ENCODE data around the gene CIPC. TPM values are rescaled to one million over a fixed set of nuclear protein-coding genes. Genes with fewer than 3 reads are reported as not detected.

Gene CIPC
- total RNA-seq, 1 donor from 2014 or later: 45.9 TPM

DNA sequence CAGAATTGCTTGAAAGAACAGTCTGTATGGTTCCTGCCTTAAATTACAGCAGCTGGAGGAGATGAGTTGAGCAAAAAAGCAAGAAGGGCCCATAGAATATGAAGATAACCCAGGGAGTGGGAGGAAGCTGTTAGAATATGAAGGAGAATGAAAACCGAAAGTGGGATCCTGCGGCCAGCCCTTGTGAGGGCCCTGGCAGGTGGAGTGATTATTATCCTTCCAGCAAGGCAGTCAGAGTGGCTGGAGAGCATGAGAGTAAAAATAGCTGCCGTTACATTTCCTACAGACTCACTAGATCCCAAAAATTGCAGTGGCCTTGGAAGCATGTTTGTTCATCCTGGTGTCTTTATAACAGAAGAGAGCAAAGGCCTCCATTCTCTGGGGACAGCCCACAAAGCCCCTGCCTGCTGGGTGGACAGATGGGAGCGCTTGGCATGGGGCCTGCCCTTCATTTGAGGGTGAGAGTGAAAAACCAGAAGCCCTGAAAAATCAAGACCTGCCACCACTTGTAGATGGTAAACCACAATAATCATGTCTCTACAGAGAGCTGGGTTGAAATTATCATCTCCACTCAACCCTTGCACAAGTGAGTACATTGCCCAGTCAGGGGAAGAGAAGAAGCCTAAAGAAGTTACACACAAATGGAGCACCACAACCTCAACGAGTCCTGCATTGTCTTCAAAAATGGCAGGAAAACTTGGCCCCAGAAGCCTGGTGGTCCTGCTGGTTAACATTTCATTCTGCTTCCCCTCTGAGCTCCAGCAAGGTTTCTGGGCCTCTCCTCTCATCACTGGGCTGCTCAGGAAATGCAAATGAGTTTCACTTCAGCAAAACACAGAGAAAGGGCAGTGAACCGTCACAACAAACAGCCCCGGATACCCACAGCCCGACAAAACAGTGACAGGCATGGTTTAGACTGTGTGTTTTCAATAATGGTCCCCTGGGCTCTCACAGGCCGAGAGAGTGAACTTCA, 23.0 kb downstream of the CIPC start:
- intact Hi-C loops (cut with DNase I): no loop called here
- no peak for DNase-seq (ENCODE audit: low spot score)

GRCh38 chr14:77122526-77123125, 24.6 kb downstream of the CIPC start:
- intact Hi-C loops (cut with DNase I): no loop called here
- DNase-seq (ENCODE audit: low spot score): no peak

DNA sequence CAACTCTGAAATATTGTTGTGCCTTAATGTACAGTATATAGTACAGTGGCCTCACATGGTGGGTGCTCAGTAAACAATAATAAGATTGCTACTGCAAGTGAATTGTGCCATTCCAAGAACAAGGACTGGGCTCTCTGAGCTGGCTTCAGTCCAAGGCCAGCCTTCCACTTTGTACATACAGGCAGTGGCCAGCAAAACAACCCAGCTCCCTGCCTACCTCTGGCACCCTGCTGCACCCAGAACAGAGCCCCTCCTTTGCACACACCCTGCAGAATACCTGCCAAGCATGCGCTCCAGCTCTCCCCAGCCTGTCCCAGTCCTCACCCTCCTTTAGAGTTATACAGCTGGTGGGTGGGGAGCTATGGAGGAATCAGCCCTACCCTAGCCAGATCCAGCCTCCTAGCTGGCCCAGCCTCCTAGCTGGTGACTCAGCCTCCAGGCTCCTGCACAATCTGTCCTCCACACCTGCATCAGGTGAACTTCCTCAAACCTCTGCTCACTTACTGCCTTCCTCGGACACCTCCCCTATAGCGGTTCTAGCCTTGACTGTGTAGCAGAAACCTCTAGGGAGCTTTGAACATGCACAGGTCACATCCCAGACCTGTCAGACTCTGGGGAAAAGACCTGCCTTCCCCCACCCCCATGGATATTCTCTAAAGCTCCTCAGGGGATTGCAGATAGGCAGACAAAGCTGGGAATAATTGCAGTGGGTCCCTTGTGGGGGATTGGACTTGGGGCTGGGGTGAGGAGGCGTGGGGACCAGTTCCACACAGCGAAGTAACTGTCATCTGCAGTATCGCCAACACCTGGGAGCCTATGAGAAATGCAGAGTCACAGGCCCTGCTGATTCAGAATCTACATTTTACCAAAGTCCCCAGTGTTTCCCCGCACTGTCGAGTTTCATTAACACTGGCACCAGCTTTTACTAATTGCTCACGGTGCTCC, 25.6 kb downstream of the CIPC start:
- intact Hi-C loops (cut with DNase I): loop anchor here (2.0 kb wide), 1 partner anchor 53 kb away; no protein-coding TSS in a partner anchor
- no peak for DNase-seq (ENCODE audit: low spot score)

DNA sequence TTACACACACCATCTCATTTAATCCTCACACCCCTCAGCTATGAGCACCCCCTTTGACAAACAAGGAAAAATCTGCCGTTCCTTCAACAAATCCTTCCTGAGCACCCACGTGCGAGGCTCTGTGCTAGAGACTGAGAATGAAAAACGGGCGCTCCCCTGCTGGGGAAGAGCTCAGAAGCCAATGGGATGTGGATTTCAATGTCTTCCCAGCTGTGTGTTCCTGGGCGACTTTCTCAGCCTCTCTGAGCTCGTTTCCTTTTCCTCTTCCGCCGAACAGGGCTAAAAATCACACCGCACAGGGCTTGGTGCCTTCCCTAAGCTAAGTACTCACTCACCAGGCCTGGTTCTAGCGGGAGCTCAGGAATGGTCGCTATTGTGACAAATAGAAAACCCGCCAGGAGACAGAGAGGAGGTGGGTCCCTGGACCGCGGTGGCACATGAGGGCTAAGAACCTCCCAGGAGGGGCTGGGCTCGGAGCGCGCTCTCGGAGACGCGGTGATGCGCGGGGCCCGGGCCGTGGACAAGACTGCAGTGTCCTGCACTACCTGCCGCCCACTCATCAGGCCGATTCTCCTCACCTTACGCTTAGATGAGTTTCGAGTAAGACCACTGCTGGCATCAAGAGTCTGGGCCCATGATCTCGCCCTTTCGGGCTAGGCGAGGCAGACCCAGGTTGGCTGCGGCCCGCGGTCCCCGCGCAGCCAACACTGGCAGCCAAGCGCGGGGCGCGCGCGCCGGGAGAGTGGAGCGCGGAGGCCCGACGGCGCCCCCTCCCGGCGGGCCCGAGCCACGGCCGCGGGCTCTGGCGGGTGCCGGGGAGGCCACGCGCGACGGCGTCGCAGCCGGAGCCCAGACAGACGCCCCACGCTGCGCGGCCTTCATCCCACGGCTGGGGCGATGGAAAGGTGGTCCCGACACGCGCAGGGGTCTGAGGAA, 26.6 kb downstream of the CIPC start:
- intact Hi-C loops (cut with DNase I): loop anchor here (2.0 kb wide), 1 partner anchor 54 kb away; no protein-coding TSS in a partner anchor

GRCh38 chr14:77125281-77125801, 27.3 kb downstream of the CIPC start:
- no peak for DNase-seq (ENCODE audit: low spot score)
- intact Hi-C loops (cut with DNase I): loop anchor here (2.0 kb wide), 1 partner anchor 55 kb away; no protein-coding TSS in a partner anchor

More for the DNA sequence above, 26.6 kb downstream of the CIPC start:
- DNase-seq (ENCODE audit: low spot score): no peak

DNA sequence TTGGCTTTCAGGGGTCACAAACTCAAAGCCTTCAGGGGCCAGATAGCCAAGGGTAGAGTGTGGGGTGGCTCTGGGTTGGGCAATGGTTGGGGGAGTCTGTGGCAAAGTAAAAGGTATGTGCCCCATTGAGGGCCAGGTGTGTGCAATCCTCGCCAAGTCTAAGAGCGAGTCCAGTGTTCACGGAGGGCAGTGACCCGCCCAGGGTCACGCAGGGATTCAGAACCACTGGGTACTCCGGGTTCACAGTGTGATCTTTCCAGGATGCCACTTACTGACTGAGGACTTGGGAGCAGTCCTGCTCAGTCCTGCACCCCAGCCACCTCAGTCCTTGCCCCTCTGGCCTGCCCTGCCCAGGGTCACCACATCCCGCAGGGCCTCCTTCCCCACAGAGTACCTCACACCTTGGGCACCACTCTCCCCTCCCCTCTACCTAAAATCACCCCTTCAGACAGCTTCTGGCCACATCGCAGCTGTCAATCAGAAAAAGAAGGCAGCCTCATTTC, 27.8 kb downstream of the CIPC start:
- intact Hi-C loops (cut with DNase I): loop anchor here (2.0 kb wide), 1 partner anchor 55 kb away; no protein-coding TSS in a partner anchor

DNA sequence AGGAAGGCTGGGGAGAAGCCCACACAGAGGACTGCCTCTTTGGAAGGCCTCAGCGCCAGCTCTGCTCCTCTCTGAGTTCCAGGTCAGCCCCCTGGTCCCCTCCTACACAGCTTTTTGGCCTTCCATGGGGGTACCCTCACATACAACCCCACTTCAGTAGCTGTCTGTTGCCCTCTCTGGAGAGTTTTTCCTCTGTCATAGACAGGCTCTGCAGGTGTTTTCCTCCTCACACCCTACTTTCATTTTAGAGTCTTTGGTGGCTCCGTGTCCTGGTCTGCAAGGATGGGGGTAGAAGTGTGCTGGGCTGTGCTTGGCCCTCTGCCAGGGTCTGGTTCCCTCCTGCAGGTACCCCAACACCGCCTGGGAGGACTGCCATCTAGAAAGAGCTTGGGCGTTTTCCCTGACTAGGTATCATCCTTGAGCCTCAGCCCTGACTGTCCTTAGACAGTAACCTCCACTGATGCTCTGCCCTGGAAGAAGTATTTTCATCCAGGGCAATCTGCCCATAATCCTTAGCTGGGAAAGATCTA, 28.5 kb downstream of the CIPC start:
- no peak for DNase-seq (ENCODE audit: low spot score)
- intact Hi-C loops (cut with DNase I): no loop called here

More for the DNA sequence above, 27.8 kb downstream of the CIPC start:
- DNase-seq (ENCODE audit: low spot score): no peak

- intact Hi-C loops (cut with DNase I): no loop called here
Observed at GRCh38 chr14:77128414-77128891, 30.4 kb downstream of the CIPC start.

DNA sequence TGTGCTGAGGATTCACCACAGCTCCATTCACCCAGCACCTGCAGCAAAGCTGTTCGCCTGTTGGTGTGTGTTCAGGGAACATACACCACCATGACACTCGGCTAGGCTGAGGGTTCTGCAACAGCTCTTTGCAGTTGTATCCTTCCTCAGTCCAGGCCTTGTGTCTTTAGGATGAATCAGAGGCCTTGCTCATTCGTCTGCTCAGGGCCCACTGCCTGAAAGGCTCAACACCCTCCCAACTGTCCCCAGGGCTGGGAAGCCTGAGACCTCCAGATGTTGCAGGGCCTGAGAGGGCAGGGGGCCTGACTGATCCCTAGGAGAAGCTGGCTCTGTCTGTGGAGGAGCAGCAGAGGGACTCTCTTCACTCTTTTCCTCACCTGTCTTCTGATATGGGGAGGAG, 32.3 kb downstream of the CIPC start:
- intact Hi-C loops (cut with DNase I): no loop called here
- DNase-seq (ENCODE audit: low spot score): no peak

More at GRCh38 chr14:77128414-77128891, 30.4 kb downstream of the CIPC start:
- DNase-seq (ENCODE audit: low spot score): no peak

- DNase-seq (ENCODE audit: low spot score): no peak
- intact Hi-C loops (cut with DNase I): no loop called here
Observed at GRCh38 chr14:77131206-77131605, 33.1 kb downstream of the CIPC start.

DNA sequence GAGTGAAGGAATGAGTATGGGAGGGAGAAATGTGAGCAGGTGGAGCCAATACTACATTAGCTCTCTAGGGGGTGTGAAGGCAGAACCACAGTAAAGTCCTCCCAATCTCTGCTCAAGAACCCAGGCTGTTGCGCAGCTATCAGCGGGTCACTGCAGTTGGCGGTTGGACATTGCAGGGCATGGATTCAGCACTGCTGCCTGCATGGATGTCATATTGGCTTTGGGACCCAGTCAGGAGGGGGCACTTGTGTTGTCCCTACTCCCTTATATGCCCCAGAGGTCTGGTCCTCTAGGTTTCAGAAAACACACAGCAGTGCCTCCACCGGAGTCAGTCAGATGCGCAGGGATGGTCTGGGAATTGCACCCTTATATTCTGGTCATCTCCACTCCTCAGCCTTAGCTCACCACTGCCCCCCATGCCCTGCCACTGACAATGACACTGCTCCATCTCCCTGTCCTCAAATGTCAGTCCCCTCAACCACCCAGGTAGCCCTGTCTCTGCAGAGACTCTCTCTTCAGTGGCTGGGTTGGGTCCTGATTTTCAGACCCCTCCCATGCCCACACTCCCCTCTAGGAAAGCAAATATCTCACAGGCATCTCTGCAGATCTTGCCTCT, 33.9 kb downstream of the CIPC start:
- intact Hi-C loops (cut with DNase I): no loop called here
- DNase-seq (ENCODE audit: low spot score): no peak

DNA sequence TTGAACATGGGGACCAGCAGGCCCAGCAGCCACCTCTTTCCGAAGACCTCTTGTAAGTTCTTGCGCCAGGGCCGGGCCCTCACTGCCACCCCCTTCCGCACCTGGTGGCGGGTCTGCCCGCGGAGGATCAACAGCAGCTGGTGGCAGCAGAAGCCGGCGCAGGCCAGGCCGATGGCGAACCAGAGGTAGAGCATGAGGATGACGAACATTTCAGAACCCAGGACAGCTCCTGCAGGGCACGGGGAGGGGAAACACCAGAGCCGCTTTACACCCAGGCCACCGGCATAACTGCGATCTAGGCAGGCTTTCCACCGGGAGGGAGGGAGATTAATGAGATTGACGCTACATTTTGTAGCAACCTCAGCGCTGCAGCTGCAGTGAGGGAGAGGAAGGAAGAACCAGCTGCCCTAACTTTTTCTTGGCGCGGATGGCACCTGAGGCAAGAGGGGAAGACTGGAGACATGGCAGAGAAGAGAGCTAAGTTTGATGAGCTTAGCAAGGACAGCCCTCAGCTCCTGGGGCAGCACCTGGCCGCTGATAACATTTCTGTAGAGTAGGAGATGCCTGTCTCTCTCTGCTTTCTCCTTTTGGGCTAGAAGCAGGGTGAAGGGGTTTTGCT, 35.8 kb downstream of the CIPC start:
- DNase-seq (ENCODE audit: low spot score): no peak
- intact Hi-C loops (cut with DNase I): no loop called here

GRCh38 chr14:77139022-77139421, 41.0 kb downstream of the CIPC start:
- no peak for DNase-seq (ENCODE audit: low spot score)
- intact Hi-C loops (cut with DNase I): no loop called here

GRCh38 chr14:77139540-77140358, 41.7 kb downstream of the CIPC start:
- intact Hi-C loops (cut with DNase I): loop anchor here (5.0 kb wide), 1 partner anchor 58 kb away; no protein-coding TSS in a partner anchor

GRCh38 chr14:77140359-77141213, 42.5 kb downstream of the CIPC start:
- intact Hi-C loops (cut with DNase I): loop anchor here (5.0 kb wide), 1 partner anchor 57 kb away; no protein-coding TSS in a partner anchor
- DNase-seq (ENCODE audit: low spot score): peak; percentile 46

More at GRCh38 chr14:77139540-77140358, 41.7 kb downstream of the CIPC start:
- no peak for DNase-seq (ENCODE audit: low spot score)
